ENCODE measurements around the gene CEACAM16. TPM values are rescaled to one million over a fixed set of nuclear protein-coding genes. Genes with fewer than 3 reads are reported as not detected.
A peak's percentile ranks its signal among the peaks of the same experiment; 100 is the strongest.

Gene CEACAM16, protein sequence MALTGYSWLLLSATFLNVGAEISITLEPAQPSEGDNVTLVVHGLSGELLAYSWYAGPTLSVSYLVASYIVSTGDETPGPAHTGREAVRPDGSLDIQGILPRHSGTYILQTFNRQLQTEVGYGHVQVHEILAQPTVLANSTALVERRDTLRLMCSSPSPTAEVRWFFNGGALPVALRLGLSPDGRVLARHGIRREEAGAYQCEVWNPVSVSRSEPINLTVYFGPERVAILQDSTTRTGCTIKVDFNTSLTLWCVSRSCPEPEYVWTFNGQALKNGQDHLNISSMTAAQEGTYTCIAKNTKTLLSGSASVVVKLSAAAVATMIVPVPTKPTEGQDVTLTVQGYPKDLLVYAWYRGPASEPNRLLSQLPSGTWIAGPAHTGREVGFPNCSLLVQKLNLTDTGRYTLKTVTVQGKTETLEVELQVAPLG
- 0.18 and 0.73 TPM in 2 replicates for total RNA-seq (2014; rRNA removed; shearing (Covaris generic))

DNA sequence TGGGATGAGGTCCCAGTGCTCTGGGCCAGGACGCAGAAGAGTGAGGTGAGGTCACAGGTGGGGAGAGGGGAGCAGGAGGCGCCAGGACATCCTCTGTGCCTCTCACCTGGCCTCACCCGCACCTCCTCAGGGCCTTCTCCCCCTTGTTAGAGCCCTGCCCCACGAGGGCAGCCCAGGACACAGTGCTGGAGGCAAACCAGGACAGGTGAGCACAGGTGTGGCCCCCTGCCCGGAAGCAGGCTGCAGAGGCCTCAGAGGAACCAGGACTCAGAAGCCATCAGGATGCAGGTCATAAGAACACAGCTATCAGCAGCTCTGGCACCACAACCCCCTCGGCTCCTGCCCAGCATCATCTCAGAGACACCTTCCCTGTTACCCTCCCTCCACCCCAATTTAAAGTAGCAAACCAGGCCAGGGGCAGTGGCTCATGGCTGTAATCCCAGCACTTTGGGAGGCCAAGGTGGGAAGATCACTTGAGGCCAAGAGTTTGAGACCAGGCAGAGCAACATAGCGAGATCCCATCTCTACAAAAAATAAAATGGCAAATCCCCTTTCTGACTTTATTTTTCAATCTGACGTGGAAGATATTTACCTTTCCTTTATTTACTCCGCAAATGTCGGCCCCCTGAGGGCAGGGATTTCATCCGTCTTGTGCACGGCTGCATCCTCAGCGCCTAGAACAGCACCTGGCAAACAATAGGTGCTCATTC is at the start of gene CEACAM16:
TSS of gene CEACAM16 (plus strand) at position 660 of the 710 bp plus-strand sequence. CDS start 2,306 bp downstream, outside the sequence.
- no peak within 1 kb of the TSS for H3K27ac ChIP-seq
- no peaks in the 10 kb centered on the region for H3K36me3 ChIP-seq
- DNase-seq = no peak
- H3K9me3 ChIP-seq (replicated peaks) = no peaks in the 10 kb centered on the region
- H3K27me3 ChIP-seq = peaks cover 13% of the 10 kb centered on the region; the same call in 1 of the 2 replicates
- H3K4me1 ChIP-seq = peaks cover 8% of the 10 kb centered on the region
- H3K4me3 ChIP-seq = no peak within 1 kb of the TSS

DNA sequence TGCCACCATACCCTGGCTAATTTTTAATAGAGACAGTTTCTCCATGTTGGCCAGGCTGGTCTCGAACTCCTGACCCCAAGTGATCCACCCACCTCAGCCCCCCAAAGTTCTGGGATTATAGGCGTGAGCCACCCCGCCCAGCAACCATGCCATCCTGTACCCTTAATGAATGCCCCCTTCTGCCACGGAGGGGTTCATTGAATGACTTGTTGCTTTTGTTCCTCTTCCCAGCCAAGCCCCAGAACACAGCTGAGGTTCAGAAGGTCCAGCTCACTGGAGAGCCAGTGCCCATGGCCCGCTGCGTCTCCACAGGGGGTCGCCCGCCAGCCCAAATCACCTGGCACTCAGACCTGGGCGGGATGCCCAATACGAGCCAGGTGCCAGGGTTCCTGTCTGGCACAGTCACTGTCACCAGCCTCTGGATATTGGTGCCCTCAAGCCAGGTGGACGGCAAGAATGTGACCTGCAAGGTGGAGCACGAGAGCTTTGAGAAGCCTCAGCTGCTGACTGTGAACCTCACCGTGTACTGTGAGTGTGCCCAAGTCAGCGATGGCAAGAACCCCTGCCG is 49.3 kb upstream of the CEACAM16 start:
- Histone ChIP-seq H3K27ac (no peak overlapping the region), H3K36me3 (peaks cover 42% of the 10 kb centered on the region), H3K4me3 (no peak overlapping the region), H3K9me3 (replicated peaks) (no peaks in the 10 kb centered on the region), H3K27me3 (no peaks in the 10 kb centered on the region), H3K4me1 (no peaks in the 10 kb centered on the region)
- no peak for DNase-seq

DNA sequence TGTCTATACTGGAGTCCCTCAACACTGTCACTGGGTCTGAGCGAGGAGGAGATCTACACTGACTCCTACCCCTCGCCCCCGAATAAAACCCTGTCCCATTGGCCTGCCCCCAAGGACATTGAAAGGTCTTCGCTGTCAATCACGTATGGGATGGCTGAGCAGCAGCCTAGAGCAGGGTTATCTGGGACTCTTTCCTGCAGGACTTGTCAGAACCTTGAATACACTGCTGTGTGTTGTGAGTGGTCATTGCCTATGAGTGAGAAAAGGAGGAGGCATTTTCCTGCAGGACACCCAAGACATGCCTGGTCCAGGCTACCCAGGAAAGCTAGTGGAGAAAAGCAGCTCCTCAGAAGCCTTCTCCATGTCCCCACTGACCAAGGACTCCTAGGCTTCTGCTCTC is 45.6 kb upstream of the CEACAM16 start:
- no peak for DNase-seq
- Histone ChIP-seq H3K36me3 (peaks cover 63% of the 10 kb centered on the region), H3K4me3 (no peak overlapping the region), H3K9me3 (replicated peaks) (no peaks in the 10 kb centered on the region), H3K27ac (no peak overlapping the region), H3K27me3 (no peaks in the 10 kb centered on the region), H3K4me1 (no peaks in the 10 kb centered on the region)

DNA sequence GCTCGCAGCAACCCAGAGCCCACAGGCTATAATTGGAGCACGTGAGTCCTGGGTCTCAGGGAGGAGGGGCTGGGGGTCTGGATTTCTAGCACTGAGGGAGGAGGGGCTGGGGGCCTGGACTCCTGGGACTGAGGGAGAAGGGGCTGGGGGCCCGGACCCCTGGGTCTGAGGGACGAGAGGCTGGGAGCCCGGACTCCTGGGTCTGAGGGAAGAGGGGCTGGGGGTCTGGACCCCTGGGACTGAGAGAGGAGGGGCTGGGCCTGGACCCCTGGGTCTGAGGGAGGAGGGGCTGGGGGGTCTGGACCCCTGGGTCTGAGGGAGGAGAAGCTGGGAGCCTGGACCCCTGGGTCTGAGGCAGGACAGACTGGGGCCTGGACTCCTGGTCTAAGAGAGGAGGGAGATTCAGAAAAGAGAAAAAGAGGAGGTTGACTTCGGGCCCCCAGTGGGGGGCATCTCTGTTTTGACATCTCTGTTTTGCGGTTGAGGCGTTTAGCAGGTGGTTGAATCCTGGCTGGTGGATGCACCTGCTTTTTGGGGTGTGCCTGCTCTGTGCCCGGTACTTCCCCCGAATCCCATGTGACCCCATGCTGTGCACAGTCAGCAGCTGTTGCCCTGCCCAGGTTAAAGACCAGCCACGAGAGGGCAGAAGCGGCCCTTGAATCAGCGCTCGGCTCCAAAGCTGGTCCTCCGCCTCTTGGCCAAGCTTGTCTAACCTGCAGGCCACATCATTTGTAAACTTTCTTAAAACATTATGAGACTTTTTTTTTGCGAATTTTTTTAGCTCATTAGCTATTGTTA is 44.8 kb upstream of the CEACAM16 start:
- no peak overlapping the region for H3K27ac ChIP-seq
- H3K36me3 ChIP-seq = peaks cover 63% of the 10 kb centered on the region
- H3K4me3 ChIP-seq = no peak overlapping the region
- no peaks in the 10 kb centered on the region for H3K9me3 ChIP-seq (replicated peaks)
- no peaks in the 10 kb centered on the region for H3K27me3 ChIP-seq
- H3K4me1 ChIP-seq = no peaks in the 10 kb centered on the region
- DNase-seq = peak; percentile 89 to 90

DNA sequence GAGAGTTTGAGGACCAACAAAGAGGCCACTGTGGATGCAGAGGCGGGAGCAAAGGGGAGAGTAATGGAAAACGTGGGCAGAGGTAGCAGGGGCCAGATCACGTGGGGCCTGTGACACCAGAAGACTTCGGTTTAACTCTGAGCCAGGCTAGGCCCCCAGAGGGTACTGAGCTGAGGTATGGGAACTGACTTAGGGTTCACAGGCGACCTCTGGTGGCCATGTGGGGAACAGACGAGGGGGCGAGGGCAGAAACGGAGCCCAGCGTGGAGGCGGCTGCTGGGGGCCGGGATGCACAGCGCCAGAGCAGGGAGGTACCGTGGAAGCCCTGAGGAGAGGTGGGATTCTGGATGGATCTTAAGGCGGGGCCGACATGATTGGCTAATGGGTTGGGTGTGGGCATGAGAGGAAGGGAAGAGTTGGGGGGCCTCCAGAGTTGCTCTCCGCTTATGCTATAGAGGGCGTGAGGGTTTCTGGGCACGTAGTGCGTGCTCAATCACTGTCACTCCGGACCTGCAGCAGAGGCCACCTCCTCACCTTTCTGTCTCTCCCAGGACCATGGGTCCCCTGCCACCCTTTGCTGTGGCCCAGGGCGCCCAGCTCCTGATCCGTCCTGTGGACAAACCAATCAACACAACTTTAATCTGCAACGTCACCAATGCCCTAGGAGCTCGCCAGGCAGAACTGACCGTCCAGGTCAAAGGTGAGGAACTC is 41.6 kb upstream of the CEACAM16 start:
- Histone ChIP-seq H3K4me1 (peaks cover 2% of the 10 kb centered on the region; the same call in 1 of the 2 replicates), H3K4me3 (no peak overlapping the region), H3K27me3 (no peaks in the 10 kb centered on the region), H3K27ac (no peak overlapping the region), H3K9me3 (replicated peaks) (no peaks in the 10 kb centered on the region), H3K36me3 (peaks cover 67% of the 10 kb centered on the region)
- DNase-seq = peak; percentile 64 to 71

DNA sequence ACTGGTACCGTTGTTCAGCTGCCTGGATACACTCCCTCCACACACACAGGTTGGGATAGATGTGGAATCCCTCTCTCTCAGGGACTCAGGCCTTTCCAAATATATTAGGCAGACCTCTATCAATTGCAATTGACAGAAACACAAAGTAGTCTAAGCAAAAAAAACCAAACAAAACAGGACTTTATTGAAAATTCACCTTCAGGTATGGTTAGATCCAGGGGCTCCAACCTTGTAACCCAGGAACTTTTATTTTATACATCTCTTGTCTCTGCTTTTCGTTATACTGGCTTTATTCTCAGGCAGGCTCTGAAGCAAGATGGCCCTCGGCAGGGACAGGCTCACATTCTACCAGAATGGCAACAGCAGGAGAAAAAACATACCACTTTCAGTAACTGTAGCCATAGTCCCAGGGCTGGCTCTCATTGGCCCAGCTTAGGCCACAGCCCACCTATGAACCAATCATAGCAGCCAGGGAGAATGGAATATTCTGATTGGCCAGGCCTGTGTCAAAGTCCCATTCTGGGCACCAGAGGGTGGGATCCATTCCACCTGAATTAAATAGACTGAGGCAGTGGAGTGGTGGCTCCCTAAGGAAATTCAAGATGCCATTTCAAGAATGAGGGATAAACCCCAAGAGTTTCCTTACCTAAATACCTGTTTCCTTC is 40.8 kb upstream of the CEACAM16 start:
- no peak overlapping the region for H3K4me3 ChIP-seq
- no peaks in the 10 kb centered on the region for H3K9me3 ChIP-seq (replicated peaks)
- H3K27ac ChIP-seq = no peak overlapping the region
- peaks cover 6% of the 10 kb centered on the region for H3K4me1 ChIP-seq
- peak in 1 of 2 experiments; percentile 36 for DNase-seq
- H3K27me3 ChIP-seq = no peaks in the 10 kb centered on the region
- peaks cover 64% of the 10 kb centered on the region for H3K36me3 ChIP-seq

DNA sequence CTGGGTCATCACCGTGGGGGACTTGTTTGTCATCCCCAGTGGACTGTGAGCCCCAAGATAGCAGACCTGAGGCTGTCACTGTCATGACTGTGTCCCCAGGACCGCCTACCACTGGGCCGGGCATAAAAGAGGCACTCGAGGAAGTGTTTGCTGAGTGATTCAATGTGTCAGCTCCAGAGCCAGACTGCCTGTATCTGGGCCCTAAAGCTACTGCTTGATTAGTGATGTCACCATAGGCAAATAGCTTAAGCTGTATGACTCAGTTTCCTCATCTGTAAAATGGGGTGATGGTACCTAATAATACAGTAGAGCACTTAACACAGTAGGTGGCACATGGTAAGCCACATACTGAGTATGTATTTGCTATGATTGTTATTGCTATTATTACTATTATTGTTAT is 38.9 kb upstream of the CEACAM16 start:
- H3K9me3 ChIP-seq (replicated peaks) = no peaks in the 10 kb centered on the region
- H3K36me3 ChIP-seq = peaks cover 63% of the 10 kb centered on the region
- no peaks in the 10 kb centered on the region for H3K27me3 ChIP-seq
- H3K4me3 ChIP-seq = no peak overlapping the region
- no peak overlapping the region for H3K27ac ChIP-seq
- no peak for DNase-seq
- peaks cover 14% of the 10 kb centered on the region for H3K4me1 ChIP-seq

DNA sequence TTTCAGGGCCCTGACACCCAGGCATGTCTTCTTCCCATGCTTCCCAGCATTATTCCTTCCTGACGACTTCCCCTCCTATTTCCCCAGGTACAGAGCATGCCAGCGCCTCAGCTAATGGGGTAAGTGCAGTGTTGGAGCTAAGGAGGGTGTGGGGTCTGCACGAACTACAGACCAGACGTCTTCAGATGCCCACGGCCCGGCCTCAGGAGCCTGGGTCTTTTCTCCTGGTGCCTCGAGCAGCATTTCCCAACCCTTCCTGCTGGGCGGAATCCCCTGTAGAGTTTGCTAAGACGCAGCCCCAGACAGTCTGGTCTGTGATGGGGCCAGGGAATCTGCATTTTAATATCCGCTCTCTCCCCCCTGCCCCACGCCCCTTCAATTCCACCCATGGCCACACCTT is 37.7 kb upstream of the CEACAM16 start:
- Histone ChIP-seq H3K27me3 (no peaks in the 10 kb centered on the region), H3K36me3 (peaks cover 54% of the 10 kb centered on the region)

DNA sequence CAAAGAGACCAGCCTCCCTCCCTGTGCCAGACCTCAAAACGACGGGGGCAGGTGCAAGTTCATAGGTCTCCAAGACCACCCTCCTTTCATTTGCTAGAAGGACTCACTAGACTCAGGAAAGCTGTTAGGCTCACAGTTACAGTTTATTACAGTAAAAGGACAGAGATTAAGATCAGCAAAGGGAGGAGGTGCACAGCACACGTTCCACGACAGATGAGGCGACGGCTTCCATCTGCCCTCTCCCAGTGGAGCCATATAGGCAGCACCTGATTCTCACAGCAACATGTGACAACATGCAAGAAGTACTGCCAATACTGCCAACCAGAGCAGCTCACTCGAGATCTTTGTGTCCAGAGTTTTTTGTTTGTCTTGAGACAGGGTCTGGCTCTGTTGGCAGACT is 37.0 kb upstream of the CEACAM16 start:
- DNase-seq = peak in 1 of 2 experiments; percentile 22
- peaks cover 49% of the 10 kb centered on the region for H3K36me3 ChIP-seq
- peaks cover 14% of the 10 kb centered on the region for H3K4me1 ChIP-seq
- no peaks in the 10 kb centered on the region for H3K9me3 ChIP-seq (replicated peaks)
- H3K27me3 ChIP-seq = no peaks in the 10 kb centered on the region
- H3K4me3 ChIP-seq = no peak overlapping the region
- H3K27ac ChIP-seq = no peak overlapping the region

More for the DNA sequence above, 37.7 kb upstream of the CEACAM16 start:
- Histone ChIP-seq H3K4me1 (peaks cover 14% of the 10 kb centered on the region), H3K4me3 (no peak overlapping the region), H3K27ac (no peak overlapping the region), H3K9me3 (replicated peaks) (no peaks in the 10 kb centered on the region)
- DNase-seq = no peak

DNA sequence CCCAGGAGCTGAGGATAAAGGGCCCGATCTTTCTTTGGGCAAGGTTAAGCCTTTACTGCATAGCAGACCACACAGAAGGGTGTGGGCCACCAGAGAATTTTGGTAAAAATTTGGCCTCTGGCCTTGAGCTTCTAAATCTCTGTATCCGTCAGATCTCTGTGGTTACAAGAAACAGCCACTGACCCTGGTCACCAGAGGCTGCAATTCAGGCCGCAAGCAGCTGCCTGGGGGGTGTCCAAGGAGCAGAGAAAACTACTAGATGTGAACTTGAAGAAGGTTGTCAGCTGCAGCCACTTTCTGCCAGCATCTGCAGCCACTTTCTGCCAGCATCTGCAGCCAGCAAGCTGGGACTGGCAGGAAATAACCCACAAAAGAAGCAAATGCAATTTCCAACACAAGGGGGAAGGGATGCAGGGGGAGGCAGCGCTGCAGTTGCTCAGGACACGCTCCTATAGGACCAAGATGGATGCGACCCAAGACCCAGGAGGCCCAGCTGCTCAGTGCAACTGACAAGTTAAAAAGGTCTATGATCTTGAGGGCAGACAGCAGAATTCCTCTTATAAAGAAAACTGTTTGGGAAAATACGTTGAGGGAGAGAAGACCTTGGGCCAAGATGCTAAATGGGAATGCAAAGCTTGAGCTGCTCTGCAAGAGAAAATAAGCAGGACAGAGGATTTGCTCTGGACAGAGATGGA is 36.1 kb upstream of the CEACAM16 start:
- Histone ChIP-seq H3K4me3 (no peak overlapping the region), H3K4me1 (peaks cover 14% of the 10 kb centered on the region), H3K27ac (peak overlapping the region; percentile 19; the same call in 1 of the 2 replicates), H3K36me3 (peaks cover 42% of the 10 kb centered on the region), H3K9me3 (replicated peaks) (no peaks in the 10 kb centered on the region), H3K27me3 (no peaks in the 10 kb centered on the region)
- peak; percentile 88 to 91 for DNase-seq

DNA sequence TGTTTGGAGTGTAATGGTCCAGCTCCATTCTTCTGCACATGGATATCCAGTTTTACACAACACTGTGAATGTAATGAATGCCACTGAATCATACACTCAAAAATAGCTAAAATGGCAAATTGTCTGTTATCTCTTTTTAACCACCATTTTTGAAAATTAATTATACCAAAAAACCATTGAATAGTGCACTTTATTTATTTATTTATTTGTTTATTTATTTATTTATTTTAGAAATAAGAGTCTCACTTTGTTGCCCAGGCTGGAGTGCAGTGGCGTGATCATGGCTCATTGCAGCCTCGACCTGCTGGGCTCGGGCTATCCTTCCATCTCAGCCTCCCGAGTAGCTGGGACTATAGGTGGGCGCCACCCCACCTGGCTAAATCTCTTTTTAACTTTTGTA is 35.0 kb upstream of the CEACAM16 start:
- no peak for DNase-seq
- Histone ChIP-seq H3K27ac (no peak overlapping the region), H3K4me3 (no peak overlapping the region), H3K9me3 (replicated peaks) (no peaks in the 10 kb centered on the region), H3K27me3 (no peaks in the 10 kb centered on the region), H3K36me3 (peaks cover 34% of the 10 kb centered on the region), H3K4me1 (peaks cover 14% of the 10 kb centered on the region)

DNA sequence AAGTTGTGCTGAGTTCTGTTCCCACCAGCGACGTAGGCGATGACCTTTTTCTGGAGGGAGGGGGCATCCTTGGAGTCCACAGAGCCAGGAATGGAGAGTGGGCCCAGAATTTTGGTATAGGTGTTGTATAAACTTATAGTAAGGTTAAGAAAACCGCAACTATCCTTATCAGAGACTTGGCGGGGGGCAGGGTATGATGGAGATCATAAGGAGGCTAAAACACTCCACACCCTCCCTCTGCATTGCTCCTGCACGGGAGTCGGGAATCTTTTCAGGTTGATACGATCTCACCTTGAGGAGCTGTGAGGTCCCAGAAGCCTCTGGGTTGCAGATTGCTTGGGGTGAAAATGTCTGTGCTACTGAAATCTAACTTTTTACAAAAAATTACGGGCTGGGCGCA is 34.0 kb upstream of the CEACAM16 start:
- peaks cover 14% of the 10 kb centered on the region for H3K4me1 ChIP-seq
- H3K9me3 ChIP-seq (replicated peaks) = no peaks in the 10 kb centered on the region
- H3K4me3 ChIP-seq = no peak overlapping the region
- H3K27me3 ChIP-seq = no peaks in the 10 kb centered on the region
- peaks cover 25% of the 10 kb centered on the region for H3K36me3 ChIP-seq
- no peak overlapping the region for H3K27ac ChIP-seq
- DNase-seq = no peak
